ENCODE measurements around the gene OSMR.

DNA sequence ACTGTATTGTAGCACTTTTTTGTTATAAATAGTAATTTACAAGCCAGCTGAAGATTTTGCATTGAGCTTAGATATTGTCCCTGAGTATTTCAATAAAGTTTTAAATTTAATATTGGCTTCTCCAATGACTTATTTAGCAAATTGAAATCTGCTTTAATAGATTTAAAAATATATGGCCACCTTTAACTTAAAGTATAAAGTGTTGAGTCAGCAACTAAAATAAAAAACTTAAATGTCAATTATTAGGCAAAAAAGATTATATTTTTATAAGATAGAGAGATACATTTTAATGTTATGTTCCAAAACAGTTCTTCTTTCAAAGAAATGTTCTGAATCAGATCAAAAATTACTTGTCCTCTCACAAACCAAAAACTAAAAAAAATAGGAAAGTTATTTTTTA, 60.7 kb downstream of the OSMR start:
- TF ChIP-seq, protein P1, sequence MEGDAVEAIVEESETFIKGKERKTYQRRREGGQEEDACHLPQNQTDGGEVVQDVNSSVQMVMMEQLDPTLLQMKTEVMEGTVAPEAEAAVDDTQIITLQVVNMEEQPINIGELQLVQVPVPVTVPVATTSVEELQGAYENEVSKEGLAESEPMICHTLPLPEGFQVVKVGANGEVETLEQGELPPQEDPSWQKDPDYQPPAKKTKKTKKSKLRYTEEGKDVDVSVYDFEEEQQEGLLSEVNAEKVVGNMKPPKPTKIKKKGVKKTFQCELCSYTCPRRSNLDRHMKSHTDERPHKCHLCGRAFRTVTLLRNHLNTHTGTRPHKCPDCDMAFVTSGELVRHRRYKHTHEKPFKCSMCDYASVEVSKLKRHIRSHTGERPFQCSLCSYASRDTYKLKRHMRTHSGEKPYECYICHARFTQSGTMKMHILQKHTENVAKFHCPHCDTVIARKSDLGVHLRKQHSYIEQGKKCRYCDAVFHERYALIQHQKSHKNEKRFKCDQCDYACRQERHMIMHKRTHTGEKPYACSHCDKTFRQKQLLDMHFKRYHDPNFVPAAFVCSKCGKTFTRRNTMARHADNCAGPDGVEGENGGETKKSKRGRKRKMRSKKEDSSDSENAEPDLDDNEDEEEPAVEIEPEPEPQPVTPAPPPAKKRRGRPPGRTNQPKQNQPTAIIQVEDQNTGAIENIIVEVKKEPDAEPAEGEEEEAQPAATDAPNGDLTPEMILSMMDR (IDR thresholded peaks at IDR 0.05; ENCODE audit: low read depth, low read length, poor library complexity, severe bottlenecking), result no peak
- TF ChIP-seq EZH2phosphoT487 (IDR thresholded peaks at IDR 0.05; ENCODE audit: borderline replicate concordance, low read length), result no peak
